ENCODE results near the gene OSCP1. TPM values are rescaled to one million over a fixed set of nuclear protein-coding genes. Genes with fewer than 3 reads are reported as not detected.

Gene OSCP1
- total RNA-seq, 1 experiment from 2014 or later: 5.5 TPM

DNA sequence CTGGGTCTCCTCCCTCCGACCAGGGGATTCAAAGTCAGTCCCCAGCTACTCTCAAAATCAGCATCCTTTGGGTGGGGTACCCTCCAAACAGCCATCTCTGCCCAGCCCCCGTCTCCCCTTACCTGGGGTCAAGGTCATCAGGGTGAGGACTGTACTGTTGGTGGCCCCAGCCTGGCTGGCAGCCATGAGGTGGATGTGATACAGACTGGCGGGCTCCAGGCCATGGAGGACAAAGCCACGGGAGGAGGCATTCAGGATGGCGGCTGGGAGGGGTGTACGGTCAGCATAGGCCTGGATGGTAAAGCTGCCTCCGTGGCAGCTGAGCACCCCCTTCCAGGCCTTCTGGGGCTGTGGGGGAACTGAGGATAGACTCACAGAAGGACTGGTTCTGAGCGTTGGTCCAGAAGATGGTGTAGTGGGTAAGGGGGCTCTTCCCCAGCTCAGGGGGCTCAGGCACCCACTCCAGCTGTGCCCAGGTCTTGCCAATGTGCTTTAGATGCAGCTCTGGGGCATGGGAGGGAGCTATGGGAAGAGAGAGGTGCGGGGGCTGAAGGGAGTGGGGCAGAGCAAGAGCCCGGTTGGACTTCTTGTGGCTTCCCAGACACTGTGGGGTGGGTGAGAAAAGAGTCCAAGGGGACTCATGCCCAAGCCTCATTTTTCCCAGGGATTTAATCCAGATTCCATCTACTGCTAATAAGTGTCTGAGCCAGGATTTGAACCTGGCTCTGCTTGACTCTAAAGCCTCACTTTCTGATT, 17.6 kb upstream of the OSCP1 start:
- DNase-seq (ENCODE audit: low read depth, low spot score) (no peak), ATAC-seq (no peak)
- no TSS peak for BruUV-seq (replicated peaks)
- no peaks in the 10 kb centered on the region for H3K9me3 ChIP-seq (ENCODE audit: control insufficient read depth, insufficient read depth, low read depth, low read length)
- H3K4me3 ChIP-seq (ENCODE audit: low read depth in 2 of 2, low read length in 2 of 2): no peak overlapping the region
- TF ChIP-seq SIN3A (IDR thresholded peaks at IDR 0.05; ENCODE audit: borderline replicate concordance, insufficient read depth, low read depth, low read length): no peak
- TF ChIP-seq, protein P1, sequence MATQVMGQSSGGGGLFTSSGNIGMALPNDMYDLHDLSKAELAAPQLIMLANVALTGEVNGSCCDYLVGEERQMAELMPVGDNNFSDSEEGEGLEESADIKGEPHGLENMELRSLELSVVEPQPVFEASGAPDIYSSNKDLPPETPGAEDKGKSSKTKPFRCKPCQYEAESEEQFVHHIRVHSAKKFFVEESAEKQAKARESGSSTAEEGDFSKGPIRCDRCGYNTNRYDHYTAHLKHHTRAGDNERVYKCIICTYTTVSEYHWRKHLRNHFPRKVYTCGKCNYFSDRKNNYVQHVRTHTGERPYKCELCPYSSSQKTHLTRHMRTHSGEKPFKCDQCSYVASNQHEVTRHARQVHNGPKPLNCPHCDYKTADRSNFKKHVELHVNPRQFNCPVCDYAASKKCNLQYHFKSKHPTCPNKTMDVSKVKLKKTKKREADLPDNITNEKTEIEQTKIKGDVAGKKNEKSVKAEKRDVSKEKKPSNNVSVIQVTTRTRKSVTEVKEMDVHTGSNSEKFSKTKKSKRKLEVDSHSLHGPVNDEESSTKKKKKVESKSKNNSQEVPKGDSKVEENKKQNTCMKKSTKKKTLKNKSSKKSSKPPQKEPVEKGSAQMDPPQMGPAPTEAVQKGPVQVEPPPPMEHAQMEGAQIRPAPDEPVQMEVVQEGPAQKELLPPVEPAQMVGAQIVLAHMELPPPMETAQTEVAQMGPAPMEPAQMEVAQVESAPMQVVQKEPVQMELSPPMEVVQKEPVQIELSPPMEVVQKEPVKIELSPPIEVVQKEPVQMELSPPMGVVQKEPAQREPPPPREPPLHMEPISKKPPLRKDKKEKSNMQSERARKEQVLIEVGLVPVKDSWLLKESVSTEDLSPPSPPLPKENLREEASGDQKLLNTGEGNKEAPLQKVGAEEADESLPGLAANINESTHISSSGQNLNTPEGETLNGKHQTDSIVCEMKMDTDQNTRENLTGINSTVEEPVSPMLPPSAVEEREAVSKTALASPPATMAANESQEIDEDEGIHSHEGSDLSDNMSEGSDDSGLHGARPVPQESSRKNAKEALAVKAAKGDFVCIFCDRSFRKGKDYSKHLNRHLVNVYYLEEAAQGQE (IDR thresholded peaks at IDR 0.05; ENCODE audit: insufficient read depth in 1 of 2, low read depth in 2 of 2, low read length in 1 of 2): no peak
- no peak for TF ChIP-seq POLR2AphosphoS5 (IDR thresholded peaks at IDR 0.05; ENCODE audit: low read depth, low read length)
- TF ChIP-seq, protein P2, sequence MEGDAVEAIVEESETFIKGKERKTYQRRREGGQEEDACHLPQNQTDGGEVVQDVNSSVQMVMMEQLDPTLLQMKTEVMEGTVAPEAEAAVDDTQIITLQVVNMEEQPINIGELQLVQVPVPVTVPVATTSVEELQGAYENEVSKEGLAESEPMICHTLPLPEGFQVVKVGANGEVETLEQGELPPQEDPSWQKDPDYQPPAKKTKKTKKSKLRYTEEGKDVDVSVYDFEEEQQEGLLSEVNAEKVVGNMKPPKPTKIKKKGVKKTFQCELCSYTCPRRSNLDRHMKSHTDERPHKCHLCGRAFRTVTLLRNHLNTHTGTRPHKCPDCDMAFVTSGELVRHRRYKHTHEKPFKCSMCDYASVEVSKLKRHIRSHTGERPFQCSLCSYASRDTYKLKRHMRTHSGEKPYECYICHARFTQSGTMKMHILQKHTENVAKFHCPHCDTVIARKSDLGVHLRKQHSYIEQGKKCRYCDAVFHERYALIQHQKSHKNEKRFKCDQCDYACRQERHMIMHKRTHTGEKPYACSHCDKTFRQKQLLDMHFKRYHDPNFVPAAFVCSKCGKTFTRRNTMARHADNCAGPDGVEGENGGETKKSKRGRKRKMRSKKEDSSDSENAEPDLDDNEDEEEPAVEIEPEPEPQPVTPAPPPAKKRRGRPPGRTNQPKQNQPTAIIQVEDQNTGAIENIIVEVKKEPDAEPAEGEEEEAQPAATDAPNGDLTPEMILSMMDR (IDR thresholded peaks at IDR 0.05): no peak
- TF ChIP-seq TCF7L2 (IDR thresholded peaks at IDR 0.05; ENCODE audit: low read depth, low read length): no peak
- intact Hi-C loops (cut with micrococcal nuclease; ENCODE audit: unreplicated experiment): no loop called here
- ChIA-PET CTCF (no interaction called here), POLR2A (no interaction called here)
- H3K27ac ChIP-seq (ENCODE audit: low read length): no peak overlapping the region
- H3K27me3 ChIP-seq (ENCODE audit: control insufficient read depth, insufficient read depth, low read length): no peaks in the 10 kb centered on the region
- in situ Hi-C loops (cut with HindIII; ENCODE audit: low pct_unique_long_range_greater_than_20kb, low sequenced_read_pairs): no loop called here
- peaks cover 2% of the 10 kb centered on the region; the same call in 1 of the 2 replicates for H3K36me3 ChIP-seq (ENCODE audit: control insufficient read depth, insufficient read depth, low read length)
- peaks cover 8% of the 10 kb centered on the region for H3K4me1 ChIP-seq (ENCODE audit: control insufficient read depth, insufficient read depth, low read length)

DNA sequence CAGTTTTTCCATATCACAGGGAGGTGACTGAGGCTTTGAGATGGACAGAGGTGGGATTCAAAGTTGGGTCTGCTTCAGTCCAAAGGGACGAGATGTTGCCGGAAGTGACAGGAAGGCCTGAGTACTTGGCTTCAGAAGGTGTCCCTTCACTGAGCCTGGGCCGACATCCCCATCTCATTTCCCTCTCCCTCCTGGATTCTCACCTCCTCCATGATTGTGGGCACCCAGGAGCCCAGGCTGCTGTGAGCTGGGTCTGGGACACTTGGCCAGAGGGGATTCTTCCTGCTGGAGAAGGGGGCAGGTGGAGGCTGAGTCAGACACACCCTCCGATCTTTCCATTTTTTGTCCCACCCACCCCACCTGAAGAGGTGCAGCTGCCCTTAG, 16.8 kb upstream of the OSCP1 start:
- intact Hi-C loops (cut with micrococcal nuclease; ENCODE audit: unreplicated experiment): no loop called here
- Histone ChIP-seq H3K27me3 (ENCODE audit: control insufficient read depth, insufficient read depth, low read length) (no peaks in the 10 kb centered on the region), H3K9me3 (ENCODE audit: control insufficient read depth, insufficient read depth, low read depth, low read length) (no peaks in the 10 kb centered on the region), H3K4me1 (ENCODE audit: control insufficient read depth, insufficient read depth, low read length) (peaks cover 8% of the 10 kb centered on the region), H3K36me3 (ENCODE audit: control insufficient read depth, insufficient read depth, low read length) (peaks cover 3% of the 10 kb centered on the region), H3K4me3 (ENCODE audit: low read depth in 2 of 2, low read length in 2 of 2) (no peak overlapping the region), H3K27ac (ENCODE audit: low read length) (no peak overlapping the region)
- no peak for ATAC-seq
- in situ Hi-C loops (cut with HindIII; ENCODE audit: low pct_unique_long_range_greater_than_20kb, low sequenced_read_pairs): no loop called here
- ChIA-PET CTCF (no interaction called here), POLR2A (no interaction called here)
- DNase-seq (ENCODE audit: low read depth, low spot score): no peak
- BruUV-seq (replicated peaks): no TSS peak
- TF ChIP-seq TCF7L2 (IDR thresholded peaks at IDR 0.05; ENCODE audit: low read depth, low read length) (no peak), SIN3A (IDR thresholded peaks at IDR 0.05; ENCODE audit: borderline replicate concordance, insufficient read depth, low read depth, low read length) (no peak), POLR2AphosphoS5 (IDR thresholded peaks at IDR 0.05; ENCODE audit: low read depth, low read length) (no peak)
- TF ChIP-seq, protein P2 (IDR thresholded peaks at IDR 0.05): no peak
- TF ChIP-seq, protein P1 (IDR thresholded peaks at IDR 0.05; ENCODE audit: insufficient read depth in 1 of 2, low read depth in 2 of 2, low read length in 1 of 2): no peak
